ENCODE measurements around the gene UNC13B. TPM values are rescaled to one million over a fixed set of nuclear protein-coding genes. Genes with fewer than 3 reads are reported as not detected.

Gene UNC13B
- total and polyA plus RNA-seq, 2 experiments from 2014 or later = 7.1 to 24.3 TPM

DNA sequence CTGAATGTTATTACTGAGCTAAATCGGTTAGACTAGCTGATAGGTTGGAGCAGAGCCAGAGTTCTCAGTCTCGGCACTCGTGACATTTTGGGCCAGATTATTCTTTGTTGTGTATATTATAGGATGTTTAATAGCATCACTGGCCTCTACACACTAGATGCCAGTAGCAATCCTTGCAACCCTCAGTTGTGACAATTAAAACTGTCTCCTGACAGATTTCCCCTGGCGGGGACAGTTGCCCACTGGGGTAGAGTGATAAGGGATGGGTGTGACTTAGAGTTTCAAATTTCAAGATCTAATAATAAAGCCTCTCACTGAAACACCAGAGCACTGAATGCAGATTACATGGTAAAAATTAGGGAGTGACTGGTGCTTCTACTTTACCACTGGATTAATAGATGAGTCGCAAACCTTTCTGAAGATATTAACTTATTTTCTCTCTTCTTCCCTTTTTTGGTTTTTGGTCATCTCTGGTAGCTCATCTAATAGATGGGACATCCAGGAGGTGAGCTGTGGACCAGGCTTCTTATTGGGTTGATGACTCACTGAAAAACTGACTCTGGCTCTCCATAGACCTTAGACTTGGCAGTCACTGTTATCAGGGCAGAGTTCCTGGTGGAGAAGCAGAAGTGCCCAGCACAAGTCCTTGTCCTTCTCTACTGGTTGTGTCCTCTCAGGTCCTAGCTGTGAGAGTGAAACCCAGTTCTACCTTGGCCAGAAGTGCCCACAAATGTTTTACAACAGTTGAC, 150.3 kb downstream of the UNC13B start:
- Histone ChIP-seq H3K4me3 (no peak overlapping the region), H3K9me3 (ENCODE audit: low read depth) (no peaks in the 10 kb centered on the region), H4K20me1 (ENCODE audit: insufficient read depth, poor library complexity, severe bottlenecking) (no peaks in the 10 kb centered on the region), H3K9me2 (replicated peaks; ENCODE audit: insufficient read depth) (no peaks in the 10 kb centered on the region), H3K79me2 (no peaks in the 10 kb centered on the region), H3K4me1 (ENCODE audit: insufficient read depth) (no peaks in the 10 kb centered on the region), H3K36me3 (replicated peaks; ENCODE audit: insufficient read depth, low read depth) (no peaks in the 10 kb centered on the region), H3K27ac (no peak overlapping the region), H2AFZ (no peak overlapping the region), H3K27me3 (no peaks in the 10 kb centered on the region), H3K4me2 (no peak overlapping the region)
- no peak for DNase-seq (ENCODE audit: low spot score)
- 83% methylated on average over 5 of the region's 5 CpGs for WGBS (ENCODE audit: low lambda C conversion rate, missing lambda C conversion rate)
- TF ChIP-seq EZH2phosphoT487 (IDR thresholded peaks at IDR 0.05; ENCODE audit: low read depth, severe bottlenecking, unreplicated experiment) (no peak), EZH2 (IDR thresholded peaks at IDR 0.05; ENCODE audit: borderline replicate concordance) (no peak), CTCF (IDR thresholded peaks at IDR 0.05; ENCODE audit: poor library complexity) (no peak)

- no peak overlapping the region for H3K27ac ChIP-seq
- no peaks in the 10 kb centered on the region for H4K20me1 ChIP-seq (ENCODE audit: insufficient read depth, poor library complexity, severe bottlenecking)
- H3K4me3 ChIP-seq = no peak overlapping the region
- DNase-seq (ENCODE audit: low spot score) = no peak
- WGBS (ENCODE audit: low lambda C conversion rate, missing lambda C conversion rate) = 95% methylated on average over 4 of the region's 4 CpGs
- H2AFZ ChIP-seq = no peak overlapping the region
- H3K4me2 ChIP-seq = no peak overlapping the region
- H3K9me3 ChIP-seq (ENCODE audit: low read depth) = no peaks in the 10 kb centered on the region
- H3K79me2 ChIP-seq = no peaks in the 10 kb centered on the region
- TF ChIP-seq EZH2 (IDR thresholded peaks at IDR 0.05; ENCODE audit: borderline replicate concordance) (no peak), CTCF (IDR thresholded peaks at IDR 0.05; ENCODE audit: poor library complexity) (no peak), EZH2phosphoT487 (IDR thresholded peaks at IDR 0.05; ENCODE audit: low read depth, severe bottlenecking, unreplicated experiment) (no peak)
- no peaks in the 10 kb centered on the region for H3K36me3 ChIP-seq (replicated peaks; ENCODE audit: insufficient read depth, low read depth)
- H3K27me3 ChIP-seq = no peaks in the 10 kb centered on the region
- no peaks in the 10 kb centered on the region for H3K4me1 ChIP-seq (ENCODE audit: insufficient read depth)
- no peaks in the 10 kb centered on the region for H3K9me2 ChIP-seq (replicated peaks; ENCODE audit: insufficient read depth)
These were observed 151.7 kb downstream of the UNC13B start for GRCh38 chr9:35313460-35313859.

GRCh38 chr9:35313916-35314315, 152.1 kb downstream of the UNC13B start:
- Histone ChIP-seq H3K27me3 (no peaks in the 10 kb centered on the region), H4K20me1 (ENCODE audit: insufficient read depth, poor library complexity, severe bottlenecking) (no peaks in the 10 kb centered on the region), H3K9me3 (ENCODE audit: low read depth) (no peaks in the 10 kb centered on the region), H3K4me1 (ENCODE audit: insufficient read depth) (no peaks in the 10 kb centered on the region), H3K4me2 (no peak overlapping the region), H2AFZ (no peak overlapping the region), H3K9me2 (replicated peaks; ENCODE audit: insufficient read depth) (no peaks in the 10 kb centered on the region), H3K4me3 (no peak overlapping the region), H3K27ac (no peak overlapping the region), H3K36me3 (replicated peaks; ENCODE audit: insufficient read depth, low read depth) (no peaks in the 10 kb centered on the region), H3K79me2 (no peaks in the 10 kb centered on the region)
- TF ChIP-seq EZH2phosphoT487 (IDR thresholded peaks at IDR 0.05; ENCODE audit: low read depth, severe bottlenecking, unreplicated experiment) (no peak), CTCF (IDR thresholded peaks at IDR 0.05; ENCODE audit: poor library complexity) (no peak), EZH2 (IDR thresholded peaks at IDR 0.05; ENCODE audit: borderline replicate concordance) (no peak)
- no peak for DNase-seq (ENCODE audit: low spot score)
- WGBS (ENCODE audit: low lambda C conversion rate, missing lambda C conversion rate) = 94% methylated on average over 4 of the region's 4 CpGs
